ENCODE data around the gene TLE4. TPM values are rescaled to one million over a fixed set of nuclear protein-coding genes. Genes with fewer than 3 reads are reported as not detected.

TLE4 gene
- polyA plus RNA-seq, 3 donors = 21.0 to 107 (median 21.7) TPM

DNA sequence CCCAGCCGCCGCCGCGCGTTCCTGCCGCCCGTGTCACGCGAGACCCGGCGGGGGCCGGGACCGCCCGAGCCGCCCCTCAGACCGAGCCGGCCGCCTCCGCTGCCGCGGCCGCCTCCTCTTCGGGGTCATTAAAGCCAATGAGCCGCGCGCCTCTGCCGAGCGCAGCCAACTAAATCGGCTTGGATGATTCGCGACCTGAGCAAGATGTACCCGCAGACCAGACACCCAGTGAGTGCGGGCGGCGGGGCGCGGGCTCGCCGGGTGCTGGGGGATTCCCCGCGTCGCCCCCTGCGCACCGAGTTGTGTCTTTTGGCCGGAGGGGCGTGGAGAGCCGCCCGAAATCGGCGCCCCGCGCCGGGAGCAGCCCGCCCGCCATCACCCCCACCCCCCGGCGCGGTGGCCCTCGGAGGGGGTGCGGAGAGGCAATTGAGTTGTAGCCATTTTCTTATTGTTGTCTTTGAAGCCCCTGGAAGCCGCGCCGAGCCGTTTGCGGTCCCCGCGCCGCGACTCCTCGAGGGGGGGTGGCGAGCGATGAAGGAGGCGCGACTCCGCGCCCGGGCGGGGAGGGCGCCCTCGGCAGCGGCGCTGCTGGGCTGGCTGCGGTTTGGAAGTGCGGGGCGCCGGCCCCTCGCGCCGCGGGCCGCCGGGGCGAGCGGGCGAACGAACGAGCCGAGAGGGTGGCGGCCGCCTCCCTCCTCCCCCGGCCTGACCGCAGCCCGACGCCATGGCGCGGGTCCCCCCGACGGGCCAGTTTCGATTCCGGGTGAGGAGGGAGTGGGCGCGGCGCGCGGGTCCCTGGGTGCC lies 1.0 kb downstream of the TLE4 start:
- H3K9ac ChIP-seq (ENCODE audit: insufficient read depth, low read length, poor library complexity, severe bottlenecking) = peak overlapping the region; percentile 92
- no peaks in the 10 kb centered on the region for H3K9me3 Mint-ChIP-seq
- H3K9me3 ChIP-seq (replicated peaks in 1 of 2; ENCODE audit: control insufficient read depth in 1 of 2, insufficient read depth in 1 of 2, low read length in 2 of 2) = no peaks in the 10 kb centered on the region
- H3K36me3 ChIP-seq (replicated peaks in 1 of 2; ENCODE audit: control insufficient read depth in 1 of 2, insufficient read depth in 2 of 2, low read length in 2 of 2) = peaks cover 6 to 16% of the 10 kb centered on the region in 2 donors
- peaks cover 47 to 59% of the 10 kb centered on the region in 2 donors for H3K4me1 ChIP-seq (ENCODE audit: control insufficient read depth in 1 of 2, insufficient read depth in 2 of 2, low read length in 2 of 2)
- H2AFZ ChIP-seq (ENCODE audit: insufficient read depth, low read depth, low read length, poor library complexity, severe bottlenecking) = peak overlapping the region; percentile 59
- H3K4me2 ChIP-seq (replicated peaks; ENCODE audit: extremely low read depth, low read length, poor library complexity, severe bottlenecking) = peak overlapping the region; percentile 89
- 0% methylated on average over 102 of the region's 115 CpGs for WGBS (ENCODE audit: insufficient coverage)
- H3K36me3 Mint-ChIP-seq = peaks cover 28 to 29% of the 10 kb centered on the region in 2 donors
- peaks cover 40% of the 10 kb centered on the region for H4K20me1 ChIP-seq (ENCODE audit: insufficient read depth, low read length)
- peak overlapping the region; percentile 91 to 98 for H3K4me3 Mint-ChIP-seq
- H3K27me3 Mint-ChIP-seq (ENCODE audit: low read depth in 3 of 3) = peaks cover 0 to 13% (median 11%) of the 10 kb centered on the region in 3 donors
- peak overlapping the region; percentile 82 to 92 for H3K27ac ChIP-seq (ENCODE audit: low read depth in 1 of 2, low read length in 2 of 2)
- H3K27me3 ChIP-seq (ENCODE audit: control insufficient read depth in 2 of 2, insufficient read depth in 2 of 2, low read length in 2 of 2) = peaks cover 0 to 4% of the 10 kb centered on the region in 2 donors
- peaks cover 54% of the 10 kb centered on the region for H3K79me2 ChIP-seq (ENCODE audit: insufficient read depth, low read length)
- DNase-seq = peak in 2 of 3 donors; percentile 42 to 48
- H3K4me1 Mint-ChIP-seq = peaks cover 59% of the 10 kb centered on the region
- intact Hi-C loops (cut with micrococcal nuclease) = loop anchor here (5.0 kb wide), 3 partner anchors 44 to 129 kb away; no protein-coding TSS in a partner anchor
- peak overlapping the region; percentile 93 to 98 (median 98) for H3K4me3 ChIP-seq (replicated peaks in 1 of 3; ENCODE audit: low read depth in 2 of 3, low read length in 3 of 3)
- H3K27ac Mint-ChIP-seq = peak overlapping the region in 5 of 7 donors; percentile 88 to 98 (median 90)
- TF ChIP-seq, protein P1, sequence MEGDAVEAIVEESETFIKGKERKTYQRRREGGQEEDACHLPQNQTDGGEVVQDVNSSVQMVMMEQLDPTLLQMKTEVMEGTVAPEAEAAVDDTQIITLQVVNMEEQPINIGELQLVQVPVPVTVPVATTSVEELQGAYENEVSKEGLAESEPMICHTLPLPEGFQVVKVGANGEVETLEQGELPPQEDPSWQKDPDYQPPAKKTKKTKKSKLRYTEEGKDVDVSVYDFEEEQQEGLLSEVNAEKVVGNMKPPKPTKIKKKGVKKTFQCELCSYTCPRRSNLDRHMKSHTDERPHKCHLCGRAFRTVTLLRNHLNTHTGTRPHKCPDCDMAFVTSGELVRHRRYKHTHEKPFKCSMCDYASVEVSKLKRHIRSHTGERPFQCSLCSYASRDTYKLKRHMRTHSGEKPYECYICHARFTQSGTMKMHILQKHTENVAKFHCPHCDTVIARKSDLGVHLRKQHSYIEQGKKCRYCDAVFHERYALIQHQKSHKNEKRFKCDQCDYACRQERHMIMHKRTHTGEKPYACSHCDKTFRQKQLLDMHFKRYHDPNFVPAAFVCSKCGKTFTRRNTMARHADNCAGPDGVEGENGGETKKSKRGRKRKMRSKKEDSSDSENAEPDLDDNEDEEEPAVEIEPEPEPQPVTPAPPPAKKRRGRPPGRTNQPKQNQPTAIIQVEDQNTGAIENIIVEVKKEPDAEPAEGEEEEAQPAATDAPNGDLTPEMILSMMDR (IDR thresholded peaks at IDR 0.05) = no peak

DNA sequence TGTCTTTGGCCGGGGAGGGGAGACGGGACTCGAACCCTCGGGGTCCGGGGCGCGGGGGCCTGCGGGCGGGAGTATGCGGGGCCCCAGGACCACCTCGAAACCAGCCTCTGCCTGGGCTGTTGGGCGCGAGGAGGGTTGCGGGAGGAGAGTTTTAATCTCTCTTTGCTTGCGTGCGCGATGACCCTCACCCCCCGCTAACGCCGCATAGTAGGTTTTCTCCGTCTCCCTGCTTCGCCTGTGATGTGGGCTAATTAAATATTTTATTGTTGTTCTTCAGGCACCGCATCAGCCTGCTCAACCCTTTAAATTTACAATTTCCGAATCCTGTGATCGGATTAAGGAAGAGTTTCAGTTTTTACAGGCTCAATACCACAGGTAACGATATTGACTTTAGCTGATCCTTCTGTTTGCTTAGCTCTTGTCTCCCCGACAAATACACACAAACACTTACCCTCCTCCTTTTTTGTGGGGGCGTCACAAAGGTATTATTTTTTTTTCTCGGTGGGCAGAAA lies 1.7 kb downstream of the TLE4 start:
- 2% methylated on average over 8 of the region's 29 CpGs for WGBS (ENCODE audit: insufficient coverage)
- no peak for DNase-seq
- H3K79me2 ChIP-seq (ENCODE audit: insufficient read depth, low read length) = peaks cover 61% of the 10 kb centered on the region

More for the DNA sequence above, 1.7 kb downstream of the TLE4 start:
- Histone ChIP-seq H3K9me3 (replicated peaks in 1 of 2; ENCODE audit: control insufficient read depth in 1 of 2, insufficient read depth in 1 of 2, low read length in 2 of 2) (no peaks in the 10 kb centered on the region), H3K9ac (ENCODE audit: insufficient read depth, low read length, poor library complexity, severe bottlenecking) (peak overlapping the region; percentile 92), H2AFZ (ENCODE audit: insufficient read depth, low read depth, low read length, poor library complexity, severe bottlenecking) (peak overlapping the region; percentile 40), H3K27me3 (ENCODE audit: control insufficient read depth in 2 of 2, insufficient read depth in 2 of 2, low read length in 2 of 2) (peaks cover 0 to 4% of the 10 kb centered on the region in 2 donors), H3K36me3 (replicated peaks in 1 of 2; ENCODE audit: control insufficient read depth in 1 of 2, insufficient read depth in 2 of 2, low read length in 2 of 2) (peaks cover 6 to 16% of the 10 kb centered on the region in 2 donors), H3K4me2 (replicated peaks; ENCODE audit: extremely low read depth, low read length, poor library complexity, severe bottlenecking) (peak overlapping the region; percentile 89), H3K27ac (ENCODE audit: low read depth in 1 of 2, low read length in 2 of 2) (peak overlapping the region; percentile 82 to 92), H3K4me3 (replicated peaks in 1 of 3; ENCODE audit: low read depth in 2 of 3, low read length in 3 of 3) (peak overlapping the region; percentile 93 to 98 (median 98)), H3K4me1 (ENCODE audit: control insufficient read depth in 1 of 2, insufficient read depth in 2 of 2, low read length in 2 of 2) (peaks cover 47 to 59% of the 10 kb centered on the region in 2 donors), H4K20me1 (ENCODE audit: insufficient read depth, low read length) (peaks cover 46% of the 10 kb centered on the region)
- intact Hi-C loops (cut with micrococcal nuclease) = loop anchor here (5.0 kb wide), 3 partner anchors 44 to 129 kb away; no protein-coding TSS in a partner anchor
- TF ChIP-seq, protein P1 (IDR thresholded peaks at IDR 0.05) = no peak
- Mint-ChIP-seq H3K27me3 (ENCODE audit: low read depth in 3 of 3) (peaks cover 0 to 11% (median 11%) of the 10 kb centered on the region in 3 donors), H3K9me3 (no peaks in the 10 kb centered on the region), H3K36me3 (peaks cover 31 to 35% of the 10 kb centered on the region in 2 donors), H3K27ac (peak overlapping the region in 6 of 7 donors; percentile 88 to 98 (median 90)), H3K4me3 (peak overlapping the region; percentile 91 to 98), H3K4me1 (peaks cover 59% of the 10 kb centered on the region)

All from CD14-positive monocyte (primary cell).